SK-N-SH (cell line): Measurements from ENCODE around the gene PDE2A. TPM values are rescaled to one million over a fixed set of nuclear protein-coding genes. Genes with fewer than 3 reads are reported as not detected.

ENCODE experiments used
- CTCF ChIA-PET: fragments of 300-600, 350-600 bp; formaldehyde crosslinking; extraction: SDS; loops from one replicate; lab custom pipeline; 2021; lab: Yijun Ruan, JAX
- POLR2A ChIA-PET: fragments of 350-600 bp; sonication (Branson Sonifier 250); formaldehyde crosslinking; extraction: SDS; loops from one replicate; lab custom pipeline; 2020; ENCODE audit warnings: antibody characterized with exemption, inconsistent platforms; lab: Yijun Ruan, JAX
- DNase-seq: peaks from one replicate; pipeline ENCODE4 v3.0.0; 2012
- H2AFZ ChIP-seq: fragments of 200-600 bp; sonication (generic); 2 replicates; pipeline ENCODE4 v1.8.1; 2016; ENCODE audit warnings: antibody characterized with exemption, mild to moderate bottlenecking, low read depth
- H3F3A ChIP-seq: fragments of 200-600 bp; sonication (generic); replicated peaks from 2 replicates; pipeline ENCODE3; 2016; ENCODE audit warnings: antibody characterized with exemption, mild to moderate bottlenecking; ENCODE audit not compliant: insufficient read depth
- H3K27ac ChIP-seq, 2 experiments: fragments of 200-500 bp in 1 of 2; fragments of 200-600 bp in 1 of 2; sonication (Bioruptor generic) in 1 of 2; sonication (generic), shearing (Covaris generic) in 1 of 2; 2 replicates each; pipeline versions ENCODE4 v1.5.1 to v1.6.1; 2014 to 2016; ENCODE audit warnings: low read depth in 2 of 2, inconsistent platforms in 1 of 2, low read length in 1 of 2, mild to moderate bottlenecking in 1 of 2, mixed read lengths in 1 of 2
- H3K27me3 ChIP-seq: fragments of 200-600 bp; sonication (generic), shearing (Covaris generic); 2 replicates; pipeline ENCODE4 v1.6.1; 2016; ENCODE audit warnings: mixed run types; ENCODE audit not compliant: insufficient read depth
- H3K36me3 ChIP-seq, 2 experiments: fragments of 200-500 bp in 1 of 2; fragments of 200-600 bp in 1 of 2; sonication (Bioruptor generic) in 1 of 2; sonication (generic) in 1 of 2; replicated peaks in 1 of 2; 2 replicates each; pipeline versions ENCODE3 to v1.5.1; 2014 to 2016; ENCODE audit warnings: low read length in 1 of 2, mild to moderate bottlenecking in 1 of 2; ENCODE audit not compliant: insufficient read depth in 2 of 2, control insufficient read depth in 1 of 2
- H3K4me1 ChIP-seq, 2 experiments: fragments of 200-500 bp in 1 of 2; fragments of 200-600 bp in 1 of 2; sonication (Bioruptor generic) in 1 of 2; sonication (generic), shearing (Covaris generic) in 1 of 2; 2 replicates each; pipeline versions ENCODE4 v1.5.1 to v1.6.1; 2014 to 2016; ENCODE audit warnings: low read depth in 1 of 2, low read length in 1 of 2, mixed run types in 1 of 2; ENCODE audit not compliant: insufficient read depth in 2 of 2, control insufficient read depth in 1 of 2
- H3K4me2 ChIP-seq: fragments of 200-600 bp; sonication (generic), shearing (Covaris generic); 2 replicates; pipeline ENCODE4 v1.6.1; 2017; ENCODE audit warnings: mixed run types
- H3K4me3 ChIP-seq, 2 experiments: fragments of 200-500 bp in 1 of 2; fragments of 200-600 bp in 1 of 2; sonication (Bioruptor generic) in 1 of 2; sonication (generic), shearing (Covaris generic) in 1 of 2; 2 replicates each; pipeline versions ENCODE4 v1.5.1 to v1.8.1; 2014 to 2016; ENCODE audit warnings: low read depth in 2 of 2, inconsistent platforms in 1 of 2, low read length in 1 of 2, mild to moderate bottlenecking in 1 of 2, mixed read lengths in 1 of 2, moderate library complexity in 1 of 2
- H3K79me2 ChIP-seq: fragments of 200-600 bp; sonication (generic); 2 replicates; pipeline ENCODE4 v1.8.1; 2017; ENCODE audit warnings: mild to moderate bottlenecking; ENCODE audit not compliant: insufficient read depth
- H3K9ac ChIP-seq: fragments of 200-600 bp; sonication (generic); 2 replicates; pipeline ENCODE4 v1.6.1; 2017; ENCODE audit warnings: mixed run types
- H3K9me2 ChIP-seq: fragments of 200-600 bp; sonication (generic); 2 replicates; pipeline ENCODE4 v1.6.1; 2017; ENCODE audit warnings: mixed run types
- H3K9me3 ChIP-seq: fragments of 200-600 bp; sonication (generic); 2 replicates; pipeline ENCODE4 v1.6.1; 2017; ENCODE audit warnings: mixed run types, mild to moderate bottlenecking, moderate library complexity
- H4K20me1 ChIP-seq: fragments of 200-600 bp; sonication (generic); 2 replicates; pipeline ENCODE4 v1.6.1; 2017; ENCODE audit warnings: mild to moderate bottlenecking, mixed run types; ENCODE audit not compliant: insufficient read depth
- CHD2 ChIP-seq: fragments of 150-350 bp; IDR thresholded peaks from 2 replicates; pipeline ENCODE4 v1.6.1; 2018; ENCODE audit warnings: low read length; ENCODE audit not compliant: partially characterized antibody
- EP300 ChIP-seq, 2 experiments: IDR thresholded peaks; 2 replicates each; pipeline versions ENCODE4 v1.4.0 to v1.6.1; 2012; ENCODE audit warnings: borderline replicate concordance in 1 of 2, low read depth in 1 of 2, low read length in 1 of 2
- EZH2phosphoT487 ChIP-seq: fragments of 200-600 bp; sonication (generic); IDR thresholded peaks from 2 replicates; pipeline ENCODE4 v1.6.1; 2017; ENCODE audit warnings: low read depth, mixed run types, mild to moderate bottlenecking, antibody characterized with exemption, moderate library complexity, borderline replicate concordance
- FOSL2 ChIP-seq: IDR thresholded peaks from 2 replicates; pipeline ENCODE4 v1.4.0; 2012; ENCODE audit warnings: low read depth, mild to moderate bottlenecking, moderate library complexity, borderline replicate concordance
- FOXM1 ChIP-seq: IDR thresholded peaks from 2 replicates; pipeline ENCODE4 v1.4.0; 2012; ENCODE audit warnings: low read depth, mild to moderate bottlenecking
- GATA2 ChIP-seq: sonication (generic); formaldehyde crosslinking; IDR thresholded peaks from 2 replicates; pipeline ENCODE4 v1.5.0; 2020; ENCODE audit warnings: mild to moderate bottlenecking, missing genetic modification reagents
- JUND ChIP-seq: IDR thresholded peaks from 2 replicates; pipeline ENCODE4 v1.4.0; 2012
- MAX ChIP-seq: IDR thresholded peaks from 2 replicates; pipeline ENCODE4 v1.4.0; 2012; ENCODE audit warnings: low read depth
- MXI1 ChIP-seq: IDR thresholded peaks from 2 replicates; pipeline ENCODE4 v1.6.1; 2012; ENCODE audit warnings: mild to moderate bottlenecking, low read depth, low read length, improper control_type of control experiment
- NRF1 ChIP-seq: IDR thresholded peaks from 2 replicates; pipeline ENCODE4 v1.6.1; 2012; ENCODE audit warnings: low read depth, mild to moderate bottlenecking, low read length
- POLR2AphosphoS5 ChIP-seq: IDR thresholded peaks from 2 replicates; pipeline ENCODE4 v1.6.1; 2012; ENCODE audit warnings: low read depth, low read length
- RAD21 ChIP-seq: IDR thresholded peaks from 2 replicates; pipeline ENCODE4 v1.6.1; 2012; ENCODE audit warnings: mild to moderate bottlenecking, low read length
- RCOR1 ChIP-seq: fragments of 150-350 bp; IDR thresholded peaks from 2 replicates; pipeline ENCODE4 v1.6.1; 2017; ENCODE audit warnings: antibody characterized with exemption, low read length
- RXRA ChIP-seq: IDR thresholded peaks from 2 replicates; pipeline ENCODE4 v1.4.0; 2012; ENCODE audit warnings: low read depth, mild to moderate bottlenecking, borderline replicate concordance
- TAF1 ChIP-seq: IDR thresholded peaks from 2 replicates; pipeline ENCODE4 v1.6.1; 2012; ENCODE audit warnings: low read depth, mild to moderate bottlenecking, low read length, moderate library complexity, borderline replicate concordance
- TCF12 ChIP-seq: IDR thresholded peaks from 2 replicates; pipeline ENCODE4 v1.4.0; 2012
- USF1 ChIP-seq: IDR thresholded peaks from 2 replicates; pipeline ENCODE4 v1.4.0; 2012; ENCODE audit warnings: low read depth, borderline replicate concordance
- USF2 ChIP-seq: fragments of 150-350 bp; IDR thresholded peaks from 2 replicates; pipeline ENCODE4 v1.6.1; 2017; ENCODE audit warnings: antibody characterized with exemption, low read length, low read depth, borderline replicate concordance
- YY1 ChIP-seq: IDR thresholded peaks from 2 replicates; pipeline ENCODE4 v1.4.0; 2012; ENCODE audit warnings: low read depth, mild to moderate bottlenecking
- WGBS: methylation state at CpG from one replicate; pipeline ENCODE4 v1.1.6; 2017; ENCODE audit warnings: low lambda C conversion rate; 5-methylcytosine and 5-hydroxymethylcytosine counted together
- polyA plus RNA-seq, 3 experiments: library from polyadenylated mRNA; depleted of rRNA; stranded (reverse); fragments of >200 nt; gene quantifications; 2 replicates each; pipeline ENCODE4 v1.2.3, GENCODE V29; 2012
- TF ChIP-seq, protein P1 (sequence below): fragments of 200-600 bp; sonication (generic); IDR thresholded peaks from 2 replicates; pipeline ENCODE4 v1.6.1; 2017; ENCODE audit warnings: antibody characterized with exemption, mild to moderate bottlenecking, moderate library complexity

The PDE2A gene
- polyA plus RNA-seq, 1 of the 3 experiments (the other 2 are of a cell fraction) = 0.43 TPM

GRCh38 chr11:72589802-72590761 is 84.1 kb downstream of the PDE2A start:
- Histone ChIP-seq H3K9me2 (no peaks in the 10 kb centered on the region), H3K9ac (no peak overlapping the region), H3K4me3 (peak overlapping the region in 1 of 2 experiments; percentile 35; a peak in 1 of 4 replicates), H3K9me3 (no peaks in the 10 kb centered on the region), H4K20me1 (no peaks in the 10 kb centered on the region), H3K79me2 (no peaks in the 10 kb centered on the region), H2AFZ (no peak overlapping the region), H3F3A (no peaks in the 10 kb centered on the region), H3K36me3 (no peaks in the 10 kb centered on the region), H3K27ac (no peak overlapping the region), H3K27me3 (peaks cover 50% of the 10 kb centered on the region), H3K4me1 (peaks cover 0 to 9% of the 10 kb centered on the region in 2 experiments; a peak in 1 of 4 replicates), H3K4me2 (no peak overlapping the region)
- ChIA-PET POLR2A (no interaction called here), CTCF (interaction anchor here (0.8 to 9.8 kb wide), 12 partner anchors 10 to 140 kb away, joined by 3 to 207 read pairs (median 8); no protein-coding TSS in a partner anchor)
- DNase-seq = peak; percentile 60
- 79% methylated on average over 48 of the region's 74 CpGs for WGBS
- TF ChIP-seq TCF12 (no peak), RAD21 (peak; percentile 32)
- TF ChIP-seq, protein P1, sequence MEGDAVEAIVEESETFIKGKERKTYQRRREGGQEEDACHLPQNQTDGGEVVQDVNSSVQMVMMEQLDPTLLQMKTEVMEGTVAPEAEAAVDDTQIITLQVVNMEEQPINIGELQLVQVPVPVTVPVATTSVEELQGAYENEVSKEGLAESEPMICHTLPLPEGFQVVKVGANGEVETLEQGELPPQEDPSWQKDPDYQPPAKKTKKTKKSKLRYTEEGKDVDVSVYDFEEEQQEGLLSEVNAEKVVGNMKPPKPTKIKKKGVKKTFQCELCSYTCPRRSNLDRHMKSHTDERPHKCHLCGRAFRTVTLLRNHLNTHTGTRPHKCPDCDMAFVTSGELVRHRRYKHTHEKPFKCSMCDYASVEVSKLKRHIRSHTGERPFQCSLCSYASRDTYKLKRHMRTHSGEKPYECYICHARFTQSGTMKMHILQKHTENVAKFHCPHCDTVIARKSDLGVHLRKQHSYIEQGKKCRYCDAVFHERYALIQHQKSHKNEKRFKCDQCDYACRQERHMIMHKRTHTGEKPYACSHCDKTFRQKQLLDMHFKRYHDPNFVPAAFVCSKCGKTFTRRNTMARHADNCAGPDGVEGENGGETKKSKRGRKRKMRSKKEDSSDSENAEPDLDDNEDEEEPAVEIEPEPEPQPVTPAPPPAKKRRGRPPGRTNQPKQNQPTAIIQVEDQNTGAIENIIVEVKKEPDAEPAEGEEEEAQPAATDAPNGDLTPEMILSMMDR = peak; percentile 22; the same call in 1 of the 2 replicates

- DNase-seq = no peak
- H3K9ac ChIP-seq = no peak overlapping the region
- H3K4me2 ChIP-seq = no peak overlapping the region
- ChIA-PET CTCF (interaction anchor here (1.0 to 9.8 kb wide), 10 partner anchors 11 to 117 kb away, joined by 4 to 207 read pairs (median 34); no protein-coding TSS in a partner anchor), POLR2A (no interaction called here)
- H3K9me2 ChIP-seq = no peaks in the 10 kb centered on the region
- peaks cover 0 to 3% of the 10 kb centered on the region in 2 experiments; a peak in 1 of 4 replicates for H3K4me1 ChIP-seq
- H4K20me1 ChIP-seq = no peaks in the 10 kb centered on the region
- H3K79me2 ChIP-seq = no peaks in the 10 kb centered on the region
- TF ChIP-seq EZH2phosphoT487 (no peak), GATA2 (CRISPR knock-in tag) (no peak), MAX (no peak), RAD21 (no peak), RCOR1 (no peak), FOXM1 (no peak), MXI1 (no peak), CHD2 (no peak), NRF1 (no peak), TAF1 (no peak), POLR2AphosphoS5 (no peak), YY1 (no peak), TCF12 (no peak), USF2 (no peak), JUND (no peak), RXRA (no peak), USF1 (no peak), FOSL2 (no peak), EP300 (IDR thresholded peaks at IDR 0.05; ENCODE audit: borderline replicate concordance in 1 of 2, low read depth in 1 of 2, low read length in 1 of 2) (no peak)
- no peak overlapping the region for H3K27ac ChIP-seq
- 54% methylated on average over 7 of the region's 7 CpGs for WGBS
- no peak overlapping the region for H3K4me3 ChIP-seq
- no peak overlapping the region for H2AFZ ChIP-seq
- no peaks in the 10 kb centered on the region for H3K36me3 ChIP-seq
- peaks cover 45% of the 10 kb centered on the region for H3K27me3 ChIP-seq
- H3K9me3 ChIP-seq = no peaks in the 10 kb centered on the region
- H3F3A ChIP-seq = no peaks in the 10 kb centered on the region
These were observed 85.5 kb downstream of the PDE2A start for GRCh38 chr11:72588421-72589410.
